ENCODE results near the gene MRPL17.

- TF ChIP-seq CTCF (conservative IDR thresholded peaks at IDR 0.05; ENCODE audit: low read length): no peak
- no peak for TF ChIP-seq EZH2phosphoT487 (IDR thresholded peaks at IDR 0.05; ENCODE audit: borderline replicate concordance)
These were observed 28.7 kb downstream of the MRPL17 start for GRCh38 chr11:6654281-6655019.

All from Loucy (cell line).